Activated T-cell treated with anti-CD3 and anti-CD28 coated beads for 4 hours (primary cell): ENCODE results near the gene APOC1.
"Not testable (repeated sequence)": the region's sequence is repeated elsewhere in the genome, so short reads cannot be mapped to it uniquely, and the experiment has no call there.

Experiments
- DNase-seq: peaks from one replicate; pipeline ENCODE4 v3.0.0-alpha.2; 2020

The APOC1 gene

GRCh38 chr19:44914433-44915206 is at the start of gene APOC1:
APOC1 (plus strand) TSS chr19:44914608; CDS start chr19:44914892, 284 bp downstream.
- peak; percentile 69 for DNase-seq

DNA sequence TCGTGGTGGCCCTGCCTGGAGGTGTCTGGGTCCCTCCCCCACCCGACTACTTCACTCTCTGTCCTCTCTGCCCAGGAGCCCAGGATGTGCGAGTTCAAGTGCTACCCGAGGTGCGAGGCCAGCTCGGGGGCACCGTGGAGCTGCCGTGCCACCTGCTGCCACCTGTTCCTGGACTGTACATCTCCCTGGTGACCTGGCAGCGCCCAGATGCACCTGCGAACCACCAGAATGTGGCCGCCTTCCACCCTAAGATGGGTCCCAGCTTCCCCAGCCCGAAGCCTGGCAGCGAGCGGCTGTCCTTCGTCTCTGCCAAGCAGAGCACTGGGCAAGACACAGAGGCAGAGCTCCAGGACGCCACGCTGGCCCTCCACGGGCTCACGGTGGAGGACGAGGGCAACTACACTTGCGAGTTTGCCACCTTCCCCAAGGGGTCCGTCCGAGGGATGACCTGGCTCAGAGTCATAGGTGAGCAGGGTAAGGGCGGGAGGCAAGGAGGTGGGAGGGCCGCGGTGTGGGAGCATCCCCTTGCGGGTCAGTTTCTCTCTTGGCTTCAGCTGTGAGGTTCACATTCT is 49.1 kb upstream of the APOC1 start:
- no peak for DNase-seq

GRCh38 chr19:44866664-44867063 is 47.7 kb upstream of the APOC1 start:
- no peak for DNase-seq

DNA sequence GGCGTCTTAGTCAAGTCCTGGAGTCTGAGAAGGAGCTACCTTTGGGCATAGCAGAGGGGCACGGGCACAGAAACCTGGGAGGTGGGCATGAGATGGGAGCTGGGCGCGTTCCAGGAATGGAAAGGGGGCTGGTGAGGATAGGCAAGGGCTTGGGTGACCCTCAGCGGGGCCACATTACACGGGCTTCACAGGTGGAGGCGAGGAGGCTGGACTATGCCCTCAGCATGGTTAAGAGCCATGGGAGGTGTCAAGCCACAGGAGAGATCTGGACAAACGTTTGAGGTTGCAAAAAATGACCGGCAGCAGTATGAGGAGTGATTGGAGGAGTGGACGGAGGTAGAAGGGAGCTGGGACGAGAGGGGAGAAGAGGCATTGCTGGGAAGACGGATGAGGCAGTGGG is 46.8 kb upstream of the APOC1 start:
- no peak for DNase-seq

DNA sequence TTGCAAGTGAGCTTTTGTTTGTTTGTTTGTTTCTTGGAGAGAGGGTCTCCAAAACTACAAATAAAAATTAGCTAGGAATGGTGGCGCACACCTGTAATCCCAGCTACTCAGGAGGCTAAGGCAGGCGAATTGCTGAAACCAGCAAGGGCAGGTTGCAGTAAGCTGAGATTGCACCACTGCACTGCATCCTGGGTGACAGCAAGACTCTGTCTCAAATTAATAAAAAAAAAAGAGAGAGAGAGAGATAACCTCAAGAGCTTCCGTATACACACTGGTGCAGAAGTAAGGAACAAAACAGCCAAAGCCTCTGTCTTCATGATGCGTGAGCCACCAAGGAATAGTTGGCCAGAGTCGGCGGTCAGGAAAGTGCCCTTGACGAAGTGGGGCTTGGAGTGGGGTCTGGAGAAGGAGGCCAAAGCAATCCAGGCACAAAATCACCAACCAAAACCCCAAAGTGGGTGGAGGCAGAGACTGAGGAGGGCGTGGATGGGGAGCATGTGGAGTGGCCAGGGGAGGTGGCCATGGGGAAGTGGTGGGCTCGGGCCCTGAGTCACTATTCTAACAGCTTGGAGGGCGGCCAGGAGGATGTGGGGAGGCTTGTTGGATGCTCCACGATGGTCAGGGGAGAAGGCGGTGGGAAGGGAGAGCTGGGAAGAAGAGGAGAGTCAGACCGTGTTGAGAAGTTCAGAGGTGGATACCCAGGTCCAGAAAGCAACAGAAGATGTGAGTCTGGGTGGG is 44.5 kb upstream of the APOC1 start:
- DNase-seq, result no peak

- no peak for DNase-seq
These were observed 42.6 kb upstream of the APOC1 start for GRCh38 chr19:44871809-44872208.

DNA sequence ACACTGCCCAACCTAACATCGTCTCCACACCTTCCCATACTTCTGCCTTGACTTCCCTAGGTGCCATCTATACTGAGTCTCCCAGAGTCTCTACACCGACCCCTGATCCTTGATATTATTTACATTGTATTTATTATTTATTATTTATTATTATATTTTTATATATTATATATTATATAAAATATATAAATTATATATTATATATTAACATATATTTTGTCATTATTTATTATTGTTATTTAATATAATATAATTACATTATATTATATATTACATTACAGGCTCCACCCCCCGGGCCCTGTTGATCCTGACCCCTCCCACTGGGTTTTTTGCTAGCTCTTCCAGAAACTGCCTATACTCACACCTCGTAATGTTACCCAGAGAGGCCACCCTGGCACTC is 41.7 kb upstream of the APOC1 start:
- no peak for DNase-seq

- no peak for DNase-seq
These were observed 40.1 kb upstream of the APOC1 start for GRCh38 chr19:44874317-44874716.

- no peak for DNase-seq
These were observed 38.5 kb upstream of the APOC1 start for GRCh38 chr19:44875666-44876451.

- no peak for DNase-seq
These were observed 37.4 kb upstream of the APOC1 start for GRCh38 chr19:44876930-44877535.

GRCh38 chr19:44878120-44878865 is 36.1 kb upstream of the APOC1 start:
- no peak for DNase-seq

- no peak for DNase-seq
These were observed 34.9 kb upstream of the APOC1 start for GRCh38 chr19:44879309-44880065.

DNA sequence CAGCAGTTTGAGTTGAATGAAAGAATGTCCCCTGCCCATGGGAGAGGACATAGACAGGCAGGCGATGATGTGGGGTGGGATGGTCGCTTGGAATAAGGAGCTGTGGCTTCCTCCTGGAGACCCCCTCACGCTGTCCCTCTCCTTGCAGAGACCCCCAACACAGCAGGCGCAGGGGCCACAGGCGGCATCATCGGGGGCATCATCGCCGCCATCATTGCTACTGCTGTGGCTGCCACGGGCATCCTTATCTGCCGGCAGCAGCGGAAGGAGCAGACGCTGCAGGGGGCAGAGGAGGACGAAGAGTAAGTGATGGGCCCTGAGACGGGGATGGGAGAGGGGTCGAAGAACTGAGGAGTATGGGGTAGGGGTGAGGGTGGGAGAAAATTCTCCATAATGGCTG is 32.3 kb upstream of the APOC1 start:
- DNase-seq, result no peak

DNA sequence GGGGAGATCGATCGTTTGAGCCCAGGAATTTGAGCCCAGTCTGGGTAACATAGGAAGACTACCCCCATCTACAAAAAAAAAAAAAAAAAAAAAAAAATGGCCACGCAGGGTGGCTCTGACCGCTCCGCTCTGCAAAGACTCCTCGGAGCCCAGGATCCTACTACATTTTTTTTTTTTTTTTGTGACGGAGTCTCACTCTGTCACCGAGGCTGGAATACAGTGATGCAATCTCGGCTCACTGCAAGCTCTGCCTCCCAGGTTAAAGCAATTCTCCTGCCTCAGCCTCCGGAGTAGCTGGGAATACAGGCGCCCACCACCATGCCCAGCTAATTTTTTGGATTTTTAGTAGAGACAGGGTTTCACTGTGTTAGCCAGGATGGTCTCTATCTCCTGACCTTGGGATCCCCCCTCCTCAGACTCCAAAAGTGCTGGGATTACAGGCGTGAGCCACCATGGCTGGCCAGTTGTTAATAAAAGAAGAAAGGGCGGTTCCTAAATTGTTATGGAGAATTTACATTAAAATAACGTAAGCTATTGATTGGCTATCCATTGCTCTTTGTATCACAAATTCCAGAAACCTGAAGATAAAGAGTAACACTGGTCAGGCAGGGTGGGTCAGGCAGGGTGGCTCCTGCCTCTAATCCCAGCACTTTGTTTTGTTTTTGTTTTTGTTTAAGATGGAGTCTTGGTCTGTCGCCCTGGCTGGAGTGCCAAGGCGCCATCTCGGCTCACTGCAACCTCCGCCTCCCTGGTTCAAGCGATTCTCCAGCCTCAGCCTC is 31.6 kb upstream of the APOC1 start:
- DNase-seq, result not testable (repeated sequence)

- no peak for DNase-seq
These were observed 30.5 kb upstream of the APOC1 start for GRCh38 chr19:44883922-44884321.

DNA sequence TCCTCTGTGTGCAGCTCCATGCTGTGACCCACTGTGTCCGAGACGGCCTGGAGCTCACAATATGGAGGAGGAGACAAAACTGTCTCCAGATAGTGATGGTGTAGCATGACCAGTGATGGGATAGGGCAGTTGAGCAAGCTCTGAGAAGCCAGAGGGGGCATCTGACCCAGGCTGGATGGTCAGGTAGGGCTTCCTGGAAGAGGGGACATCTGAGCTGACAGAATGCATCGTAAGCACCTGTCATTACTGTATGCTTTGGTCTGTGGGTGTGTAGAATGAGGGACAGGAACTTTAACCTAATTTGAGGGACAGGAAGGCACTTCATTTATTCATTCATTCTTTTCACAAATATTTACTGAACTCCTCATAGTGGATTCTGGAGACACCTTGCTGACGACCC is 29.8 kb upstream of the APOC1 start:
- no peak for DNase-seq

DNA sequence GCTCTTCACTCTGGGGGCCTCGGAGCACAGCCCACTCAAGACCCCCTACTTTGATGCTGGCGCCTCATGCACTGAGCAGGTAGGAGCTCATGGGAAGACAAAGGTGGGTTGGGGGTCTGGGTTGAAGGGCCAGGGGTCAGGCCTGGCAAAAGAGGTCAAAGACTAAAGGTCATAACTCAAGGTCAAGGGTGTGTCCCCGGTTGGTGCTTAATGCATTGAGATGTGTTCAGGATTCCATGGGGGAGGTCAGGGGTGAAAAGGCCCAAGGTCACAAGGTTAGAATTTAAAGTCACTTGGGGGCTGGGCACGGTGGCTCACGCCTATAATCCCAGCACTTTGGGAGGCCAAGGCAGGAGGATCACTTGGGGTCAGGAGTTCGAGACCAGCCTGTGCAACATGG is 28.3 kb upstream of the APOC1 start:
- no peak for DNase-seq

GRCh38 chr19:44887648-44888047 is 26.8 kb upstream of the APOC1 start:
- no peak for DNase-seq

GRCh38 chr19:44888335-44888734 is 26.1 kb upstream of the APOC1 start:
- DNase-seq, result not testable (repeated sequence)

GRCh38 chr19:44889830-44890365 is 24.5 kb upstream of the APOC1 start:
- no peak for DNase-seq
